IgD-negative memory B cell (primary cell): ENCODE measurements around the gene RNASE8. TPM values are rescaled to one million over a fixed set of nuclear protein-coding genes. Genes with fewer than 3 reads are reported as not detected.

Source experiments
- H3K27ac Mint-ChIP-seq, 3 donors: one replicate each; pipeline ENCODE4 v1.8.0; 2020 to 2022; ENCODE audit warnings: mild to moderate bottlenecking in 3 of 3, mixed read lengths in 3 of 3, moderate library complexity in 1 of 3
- H3K27me3 Mint-ChIP-seq: one replicate; pipeline ENCODE4 v1.8.0; 2021; ENCODE audit warnings: mixed read lengths
- H3K36me3 Mint-ChIP-seq: one replicate; pipeline ENCODE4 v1.8.0; 2020; ENCODE audit warnings: mild to moderate bottlenecking, mixed read lengths
- H3K4me1 Mint-ChIP-seq, 3 donors: one replicate each; pipeline ENCODE4 v1.8.0; 2020 to 2022; ENCODE audit warnings: mixed read lengths in 3 of 3, mild to moderate bottlenecking in 1 of 3
- H3K4me3 Mint-ChIP-seq, 4 donors: one replicate each; pipeline ENCODE4 v1.8.0; 2020 to 2022; ENCODE audit warnings: mild to moderate bottlenecking in 4 of 4, mixed read lengths in 4 of 4, moderate library complexity in 3 of 4
- H3K9me3 Mint-ChIP-seq, 3 donors: one replicate each; pipeline ENCODE4 v1.8.0; 2020 to 2021; ENCODE audit warnings: mixed read lengths in 3 of 3, mild to moderate bottlenecking in 1 of 3
- polyA plus RNA-seq: library from polyadenylated mRNA; unstranded; fragments of 300-500 nt; fragmentation: Illumina TruSeq; gene quantifications from one replicate; pipeline ENCODE4 v1.2.3, GENCODE V29; 2021

Gene RNASE8
- polyA plus RNA-seq, 1 donor from 2014 or later = not detected

- H3K4me1 Mint-ChIP-seq = peaks cover 0 to 9% (median 8%) of the 10 kb centered on the region in 3 donors
- peak within 1 kb of the TSS; percentile 89 to 94 (median 92) for H3K4me3 Mint-ChIP-seq
- no peaks in the 10 kb centered on the region for H3K9me3 Mint-ChIP-seq
- peak within 1 kb of the TSS in 2 of 3 donors; percentile 36 to 39 for H3K27ac Mint-ChIP-seq
- peaks cover 9% of the 10 kb centered on the region for H3K36me3 Mint-ChIP-seq
- H3K27me3 Mint-ChIP-seq = peaks cover 22% of the 10 kb centered on the region
Measured at GRCh38 chr14:21024585-21025370, 32.8 kb upstream of the RNASE8 start, which contains the start of gene NDRG2. TSS of gene NDRG2 (minus strand) at chr14:21025061. CDS start at chr14:21023315, 1,746 bp downstream.

- H3K27ac Mint-ChIP-seq = no peak overlapping the region
- H3K4me1 Mint-ChIP-seq = peaks cover 0 to 9% (median 8%) of the 10 kb centered on the region in 3 donors
- H3K27me3 Mint-ChIP-seq = peaks cover 19% of the 10 kb centered on the region
- H3K9me3 Mint-ChIP-seq = no peaks in the 10 kb centered on the region
- peak overlapping the region; percentile 74 to 94 (median 92) for H3K4me3 Mint-ChIP-seq
- H3K36me3 Mint-ChIP-seq = peaks cover 8% of the 10 kb centered on the region
Measured at GRCh38 chr14:21025371-21026273, 32.0 kb upstream of the RNASE8 start.

- H3K4me1 Mint-ChIP-seq = peaks cover 0 to 9% (median 8%) of the 10 kb centered on the region in 3 donors
- H3K27ac Mint-ChIP-seq = peak overlapping the region in 1 of 3 donors; percentile 15
- peak overlapping the region; percentile 69 to 91 (median 74) for H3K4me3 Mint-ChIP-seq
Measured at GRCh38 chr14:21026274-21026987, 31.2 kb upstream of the RNASE8 start.

GRCh38 chr14:21026988-21027315 lies 30.7 kb upstream of the RNASE8 start:
- Mint-ChIP-seq H3K27me3 (peaks cover 14% of the 10 kb centered on the region), H3K4me1 (peaks cover 0 to 8% (median 8%) of the 10 kb centered on the region in 3 donors), H3K27ac (peak overlapping the region in 1 of 3 donors; percentile 15), H3K4me3 (peak overlapping the region in 2 of 4 donors; percentile 69 to 74), H3K9me3 (no peaks in the 10 kb centered on the region), H3K36me3 (peaks cover 3% of the 10 kb centered on the region)

More at GRCh38 chr14:21026274-21026987, 31.2 kb upstream of the RNASE8 start:
- Mint-ChIP-seq H3K36me3 (peaks cover 5% of the 10 kb centered on the region), H3K9me3 (no peaks in the 10 kb centered on the region), H3K27me3 (peaks cover 15% of the 10 kb centered on the region)

GRCh38 chr14:21029917-21030316 lies 27.7 kb upstream of the RNASE8 start, which contains the start of gene TPPP2:
TSS of gene TPPP2 (plus strand) at chr14:21030217. CDS start at chr14:21030582, 365 bp downstream.
- Mint-ChIP-seq H3K4me1 (peaks cover 0 to 1% (median 0%) of the 10 kb centered on the region in 3 donors), H3K9me3 (no peaks in the 10 kb centered on the region), H3K36me3 (no peaks in the 10 kb centered on the region), H3K27me3 (peaks cover 9% of the 10 kb centered on the region), H3K4me3 (no peak within 1 kb of the TSS), H3K27ac (no peak within 1 kb of the TSS)

- Mint-ChIP-seq H3K4me3 (no peak overlapping the region), H3K36me3 (no peaks in the 10 kb centered on the region), H3K9me3 (no peaks in the 10 kb centered on the region), H3K27me3 (peaks cover 8% of the 10 kb centered on the region), H3K27ac (no peak overlapping the region), H3K4me1 (peaks cover 0 to 1% (median 0%) of the 10 kb centered on the region in 3 donors)
Measured at GRCh38 chr14:21030531-21030930, 27.1 kb upstream of the RNASE8 start.

GRCh38 chr14:21032326-21033132 lies 25.1 kb upstream of the RNASE8 start:
- Mint-ChIP-seq H3K36me3 (no peaks in the 10 kb centered on the region), H3K9me3 (no peaks in the 10 kb centered on the region)

GRCh38 chr14:21033133-21033698 lies 24.4 kb upstream of the RNASE8 start:
- no peak overlapping the region for H3K4me3 Mint-ChIP-seq
- peaks cover 0 to 2% (median 0%) of the 10 kb centered on the region in 3 donors for H3K4me1 Mint-ChIP-seq
- no peak overlapping the region for H3K27ac Mint-ChIP-seq
- H3K9me3 Mint-ChIP-seq = no peaks in the 10 kb centered on the region
- H3K27me3 Mint-ChIP-seq = peaks cover 8% of the 10 kb centered on the region
- no peaks in the 10 kb centered on the region for H3K36me3 Mint-ChIP-seq

More at GRCh38 chr14:21032326-21033132, 25.1 kb upstream of the RNASE8 start:
- Mint-ChIP-seq H3K4me3 (no peak overlapping the region), H3K4me1 (no peaks in the 10 kb centered on the region), H3K27me3 (peaks cover 8% of the 10 kb centered on the region), H3K27ac (no peak overlapping the region)

- no peak within 1 kb of the TSS for H3K27ac Mint-ChIP-seq
- no peaks in the 10 kb centered on the region for H3K9me3 Mint-ChIP-seq
- H3K4me1 Mint-ChIP-seq = peaks cover 0 to 2% (median 0%) of the 10 kb centered on the region in 3 donors
- no peaks in the 10 kb centered on the region for H3K36me3 Mint-ChIP-seq
- H3K4me3 Mint-ChIP-seq = no peak within 1 kb of the TSS
- H3K27me3 Mint-ChIP-seq = peaks cover 8% of the 10 kb centered on the region
Measured at GRCh38 chr14:21034707-21035106, 22.9 kb upstream of the RNASE8 start, which contains the start of gene RNASE13. TSS of gene RNASE13 (minus strand) at chr14:21034807. CDS start at chr14:21034288, 519 bp downstream.

- Mint-ChIP-seq H3K4me1 (peaks cover 0 to 2% (median 0%) of the 10 kb centered on the region in 3 donors), H3K4me3 (no peak overlapping the region), H3K27ac (no peak overlapping the region), H3K36me3 (no peaks in the 10 kb centered on the region), H3K9me3 (no peaks in the 10 kb centered on the region), H3K27me3 (peaks cover 10% of the 10 kb centered on the region)
Measured at GRCh38 chr14:21036751-21037150, 20.9 kb upstream of the RNASE8 start.

GRCh38 chr14:21037156-21037555 lies 20.5 kb upstream of the RNASE8 start:
- H3K9me3 Mint-ChIP-seq = no peaks in the 10 kb centered on the region

GRCh38 chr14:21038441-21039422 lies 18.9 kb upstream of the RNASE8 start:
- Mint-ChIP-seq H3K9me3 (no peaks in the 10 kb centered on the region), H3K27ac (no peak overlapping the region), H3K4me3 (no peak overlapping the region), H3K4me1 (peaks cover 0 to 2% (median 0%) of the 10 kb centered on the region in 3 donors), H3K27me3 (peaks cover 6% of the 10 kb centered on the region), H3K36me3 (peaks cover 3% of the 10 kb centered on the region)

More at GRCh38 chr14:21037156-21037555, 20.5 kb upstream of the RNASE8 start:
- H3K36me3 Mint-ChIP-seq = no peaks in the 10 kb centered on the region
- no peak overlapping the region for H3K27ac Mint-ChIP-seq
- H3K4me3 Mint-ChIP-seq = no peak overlapping the region
- peaks cover 0 to 2% (median 0%) of the 10 kb centered on the region in 3 donors for H3K4me1 Mint-ChIP-seq
- peaks cover 10% of the 10 kb centered on the region for H3K27me3 Mint-ChIP-seq
